Ishikawa (cell line): ENCODE results near the gene ARL3.

ENCODE experiments used
- CEBPB ChIP-seq: IDR thresholded peaks from 2 replicates; pipeline ENCODE4 v1.6.1; 2012
- CREB1 ChIP-seq: IDR thresholded peaks from 2 replicates; pipeline ENCODE4 v1.6.1; 2012; ENCODE audit warnings: low read depth
- EGR1 ChIP-seq: IDR thresholded peaks from 2 replicates; pipeline ENCODE4 v1.6.1; 2012
- EP300 ChIP-seq: IDR thresholded peaks from 2 replicates; pipeline ENCODE4 v1.6.1; 2012; ENCODE audit warnings: borderline replicate concordance
- FOXM1 ChIP-seq: IDR thresholded peaks from 2 replicates; pipeline ENCODE4 v1.6.1; 2012; ENCODE audit warnings: low read depth, borderline replicate concordance
- MAX ChIP-seq: IDR thresholded peaks from 2 replicates; pipeline ENCODE4 v1.6.1; 2012
- NFIC ChIP-seq: IDR thresholded peaks from 2 replicates; pipeline ENCODE4 v1.6.1; 2012
- RAD21 ChIP-seq: IDR thresholded peaks from 2 replicates; pipeline ENCODE4 v1.6.1; 2012; ENCODE audit warnings: low read depth
- TAF1 ChIP-seq: IDR thresholded peaks from 2 replicates; pipeline ENCODE4 v1.6.1; 2012; ENCODE audit warnings: low read depth, mild to moderate bottlenecking
- TCF12 ChIP-seq: IDR thresholded peaks from 2 replicates; pipeline ENCODE4 v1.6.1; 2012; ENCODE audit warnings: low read depth
- TEAD4 ChIP-seq: IDR thresholded peaks from 2 replicates; pipeline ENCODE4 v1.6.1; 2012
- USF1 ChIP-seq: IDR thresholded peaks from 2 replicates; pipeline ENCODE4 v1.6.1; 2012
- YY1 ChIP-seq: IDR thresholded peaks from 2 replicates; pipeline ENCODE4 v1.6.1; 2012; ENCODE audit warnings: low read depth
- ZBTB7A ChIP-seq: IDR thresholded peaks from 2 replicates; pipeline ENCODE4 v1.6.1; 2012; ENCODE audit warnings: low read depth
- TF ChIP-seq, protein P1 (sequence below): IDR thresholded peaks from 2 replicates; pipeline ENCODE4 v1.6.1; 2012; ENCODE audit warnings: low read depth, mild to moderate bottlenecking

Gene ARL3

DNA sequence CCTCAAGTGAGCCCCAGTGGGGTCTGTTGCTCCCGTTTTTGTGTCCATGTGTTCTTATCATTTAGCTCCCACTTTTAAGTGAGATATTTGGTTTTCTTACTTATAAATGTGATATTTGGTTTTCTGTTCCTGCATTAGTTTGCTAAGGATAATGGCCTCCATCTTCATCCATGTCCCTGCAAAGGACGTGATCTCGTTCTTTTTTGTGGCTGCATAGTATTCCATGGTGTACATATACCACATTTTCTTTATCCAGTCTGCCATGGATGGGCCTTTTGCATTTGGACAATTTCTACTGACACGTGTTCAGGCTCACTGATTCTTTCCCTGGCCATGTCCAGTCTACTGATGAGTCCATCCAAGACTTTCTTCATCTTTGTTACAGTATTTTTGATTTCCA is 9.8 kb upstream of the ARL3 start:
- no peak for TF ChIP-seq FOXM1
- no peak for TF ChIP-seq CEBPB
- TF ChIP-seq MAX: no peak
- TF ChIP-seq EGR1: no peak
- TF ChIP-seq, protein P1, sequence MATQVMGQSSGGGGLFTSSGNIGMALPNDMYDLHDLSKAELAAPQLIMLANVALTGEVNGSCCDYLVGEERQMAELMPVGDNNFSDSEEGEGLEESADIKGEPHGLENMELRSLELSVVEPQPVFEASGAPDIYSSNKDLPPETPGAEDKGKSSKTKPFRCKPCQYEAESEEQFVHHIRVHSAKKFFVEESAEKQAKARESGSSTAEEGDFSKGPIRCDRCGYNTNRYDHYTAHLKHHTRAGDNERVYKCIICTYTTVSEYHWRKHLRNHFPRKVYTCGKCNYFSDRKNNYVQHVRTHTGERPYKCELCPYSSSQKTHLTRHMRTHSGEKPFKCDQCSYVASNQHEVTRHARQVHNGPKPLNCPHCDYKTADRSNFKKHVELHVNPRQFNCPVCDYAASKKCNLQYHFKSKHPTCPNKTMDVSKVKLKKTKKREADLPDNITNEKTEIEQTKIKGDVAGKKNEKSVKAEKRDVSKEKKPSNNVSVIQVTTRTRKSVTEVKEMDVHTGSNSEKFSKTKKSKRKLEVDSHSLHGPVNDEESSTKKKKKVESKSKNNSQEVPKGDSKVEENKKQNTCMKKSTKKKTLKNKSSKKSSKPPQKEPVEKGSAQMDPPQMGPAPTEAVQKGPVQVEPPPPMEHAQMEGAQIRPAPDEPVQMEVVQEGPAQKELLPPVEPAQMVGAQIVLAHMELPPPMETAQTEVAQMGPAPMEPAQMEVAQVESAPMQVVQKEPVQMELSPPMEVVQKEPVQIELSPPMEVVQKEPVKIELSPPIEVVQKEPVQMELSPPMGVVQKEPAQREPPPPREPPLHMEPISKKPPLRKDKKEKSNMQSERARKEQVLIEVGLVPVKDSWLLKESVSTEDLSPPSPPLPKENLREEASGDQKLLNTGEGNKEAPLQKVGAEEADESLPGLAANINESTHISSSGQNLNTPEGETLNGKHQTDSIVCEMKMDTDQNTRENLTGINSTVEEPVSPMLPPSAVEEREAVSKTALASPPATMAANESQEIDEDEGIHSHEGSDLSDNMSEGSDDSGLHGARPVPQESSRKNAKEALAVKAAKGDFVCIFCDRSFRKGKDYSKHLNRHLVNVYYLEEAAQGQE: no peak
- TF ChIP-seq RAD21: no peak
- no peak for TF ChIP-seq TEAD4
- TF ChIP-seq ZBTB7A: no peak
- TF ChIP-seq TAF1: no peak
- no peak for TF ChIP-seq TCF12
- TF ChIP-seq USF1: no peak
- no peak for TF ChIP-seq EP300
- TF ChIP-seq YY1: no peak
- TF ChIP-seq CREB1: no peak
- no peak for TF ChIP-seq NFIC

DNA sequence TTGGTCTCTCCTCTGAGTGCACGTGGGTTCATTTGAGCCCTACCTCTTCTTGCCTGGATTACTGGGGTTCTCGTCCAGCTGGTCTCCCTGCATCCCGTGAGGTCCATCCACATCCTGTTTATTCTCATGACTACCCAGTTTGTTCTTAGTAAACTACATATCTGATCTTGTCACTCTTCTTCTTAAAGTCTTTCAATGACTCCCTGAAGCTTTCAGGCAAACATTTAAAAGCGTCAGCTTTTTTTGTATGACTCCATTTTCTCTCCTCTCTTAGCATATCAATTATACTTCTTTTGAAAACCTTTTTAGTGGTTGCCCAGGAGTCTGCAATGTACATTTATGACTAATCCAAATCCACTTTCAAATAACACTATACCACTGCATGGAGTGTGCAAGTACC is 7.8 kb upstream of the ARL3 start:
- TF ChIP-seq FOXM1 (no peak), CREB1 (no peak), EP300 (no peak), CEBPB (no peak), RAD21 (no peak), ZBTB7A (no peak), MAX (no peak), TCF12 (no peak), NFIC (no peak)
- TF ChIP-seq, protein P1: no peak

GRCh38 chr10:102720775-102721301 is 6.6 kb upstream of the ARL3 start:
- TF ChIP-seq EGR1 (no peak), RAD21 (no peak), MAX (no peak), TAF1 (no peak), NFIC (no peak), FOXM1 (no peak), USF1 (no peak), CEBPB (no peak), EP300 (no peak), YY1 (no peak), TEAD4 (no peak)

- TF ChIP-seq YY1 (no peak), EP300 (no peak), RAD21 (no peak), TCF12 (no peak), TEAD4 (no peak)
Observed at GRCh38 chr10:102720337-102720736, 6.1 kb upstream of the ARL3 start.

DNA sequence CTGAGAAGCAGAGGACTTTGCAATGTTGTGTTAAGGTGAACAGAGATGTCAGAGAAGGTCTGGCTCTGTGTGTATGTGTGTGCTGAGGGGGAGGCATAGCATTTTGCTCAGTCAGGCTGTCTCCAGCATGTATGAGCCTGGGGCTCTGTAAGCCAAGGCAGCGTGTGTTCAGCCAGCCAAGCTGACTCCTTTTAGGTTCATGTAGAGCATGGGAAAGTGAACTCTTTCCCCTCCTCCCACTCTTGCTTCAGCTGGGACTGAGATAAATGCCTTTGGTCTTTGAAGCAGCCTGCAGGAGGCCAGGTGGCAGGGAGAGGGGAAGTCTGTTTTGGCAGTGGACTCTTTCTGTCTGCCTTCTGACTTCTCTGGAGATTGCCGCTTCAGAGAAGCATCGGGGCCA is 4.0 kb upstream of the ARL3 start:
- TF ChIP-seq USF1: no peak
- no peak for TF ChIP-seq RAD21
- no peak for TF ChIP-seq FOXM1
- no peak for TF ChIP-seq EP300
- TF ChIP-seq CREB1: no peak
- no peak for TF ChIP-seq YY1
- TF ChIP-seq, protein P1: no peak
- TF ChIP-seq NFIC: no peak
- TF ChIP-seq TEAD4: no peak
- no peak for TF ChIP-seq ZBTB7A
- TF ChIP-seq MAX: no peak
